H1 (cell line): ENCODE results near the gene PRLH. TPM values are rescaled to one million over a fixed set of nuclear protein-coding genes. Genes with fewer than 3 reads are reported as not detected.

Source experiments
- CTBP2 ChIP-seq: IDR thresholded peaks from 2 replicates; pipeline ENCODE4 v1.7.0; 2011; ENCODE audit warnings: borderline replicate concordance, mild to moderate bottlenecking, moderate library complexity, mixed read lengths, low read length; ENCODE audit not compliant: insufficient read depth, insufficient read length
- EGR1 ChIP-seq: IDR thresholded peaks from 2 replicates; pipeline ENCODE4 v1.6.1; 2011; ENCODE audit warnings: low read depth, low read length, borderline replicate concordance
- POLR2A ChIP-seq, 2 experiments: IDR thresholded peaks; 1 replicate in 1 of 2; 2 replicates in 1 of 2; pipeline ENCODE4 v1.6.1; 2011; ENCODE audit warnings: low read depth in 2 of 2, low read length in 2 of 2, mild to moderate bottlenecking in 2 of 2; ENCODE audit errors: control extremely low read depth in 1 of 2
- RBBP5 ChIP-seq: IDR thresholded peaks from 2 replicates; pipeline ENCODE4 v1.7.1; 2012; ENCODE audit warnings: low read depth, mild to moderate bottlenecking, inconsistent platforms, low read length, moderate library complexity, borderline replicate concordance
- polyA plus RNA-seq, 7 experiments: library from polyadenylated mRNA; depleted of rRNA in 3 of 7; stranded (reverse) in 5 of 7; unstranded in 2 of 7; fragments of >200 nt in 5 of 7; fragments of 200-250 nt in 2 of 7; gene quantifications; 1 replicate in 5 of 7; 2 replicates in 1 of 7; 4 replicates in 1 of 7; pipeline versions ENCODE4 v1.2.1 to v1.2.3, GENCODE V29; 2011 to 2013; ENCODE audit warnings: missing spikeins in 2 of 7, mixed read lengths in 2 of 7
- total RNA-seq: library from RNA; stranded (reverse); fragmentation: NEBNext Ultra II Directional; extraction: Animal tissue kit (Norgen Biotek cat#: 25700); gene quantifications from 2 replicates; pipeline ENCODE4 v1.2.1, GENCODE V29; 2021

PRLH gene
- total and polyA plus RNA-seq, 2 of the 8 experiments (the other 6 are each of a cell fraction or from before 2014, with no cell fraction given), result not detected

DNA sequence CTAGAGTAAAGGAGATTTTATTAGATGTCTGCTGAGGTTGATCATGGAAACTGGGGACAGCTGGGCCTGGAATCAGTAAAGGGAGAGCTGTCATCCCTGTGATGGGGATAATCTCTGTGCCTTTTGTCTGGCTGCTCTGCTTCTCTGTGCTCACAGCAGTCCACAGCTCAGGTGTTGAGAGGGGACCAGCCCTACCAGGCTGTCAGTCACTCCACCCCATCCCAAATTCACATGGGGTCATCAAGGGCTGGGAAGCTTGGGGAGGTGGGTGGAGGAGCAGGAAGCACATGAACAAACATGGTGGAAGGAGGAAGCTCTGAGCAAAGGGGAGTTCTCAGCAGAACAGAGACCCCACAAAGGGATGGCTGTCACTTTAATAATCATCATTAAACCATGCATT, 47.3 kb downstream of the PRLH start (continued):
- TF ChIP-seq CTBP2 (no peak), POLR2A (IDR thresholded peaks at IDR 0.05; ENCODE audit: control extremely low read depth in 1 of 2, low read depth in 2 of 2, low read length in 2 of 2) (no peak; a peak in 1 of 3 replicates), RBBP5 (no peak), EGR1 (no peak)
